Heart right ventricle (tissue), 16 donors: Measurements from ENCODE around the gene EFCAB8. TPM values are rescaled to one million over a fixed set of nuclear protein-coding genes. Genes with fewer than 3 reads are reported as not detected.

Experiments used
- ATAC-seq, 8 donors: fragments of 200-7000 bp; cut with Tn5 transposase; one replicate each; pipeline ENCODE4 v1.9.1; 2020; ENCODE audit warnings: mild to moderate bottlenecking in 8 of 8, moderate library complexity in 8 of 8, moderate number of reproducible peaks in 1 of 8
- DNase-seq, 2 donors: peaks; one replicate each; pipeline ENCODE4 v3.0.0-alpha.2; 2020
- H3K27ac ChIP-seq, 10 donors: fragments of 200-600 bp; sonication (generic) in 2 of 10; one replicate each; pipeline versions ENCODE4 v1.5.0 to v1.8.0; 2020 to 2022; ENCODE audit warnings: mild to moderate bottlenecking in 3 of 10
- H3K27me3 ChIP-seq, 7 donors: fragments of 200-600 bp; one replicate each; pipeline ENCODE4 v1.8.0; 2021 to 2022; ENCODE audit warnings: mild to moderate bottlenecking in 2 of 7
- H3K36me3 ChIP-seq, 9 donors: fragments of 200-600 bp; sonication (generic) in 1 of 9; one replicate each; pipeline versions ENCODE4 v1.5.0 to v1.8.0; 2020 to 2022; ENCODE audit warnings: mild to moderate bottlenecking in 2 of 9
- H3K4me1 ChIP-seq, 9 donors: fragments of 200-600 bp; sonication (generic) in 1 of 9; one replicate each; pipeline versions ENCODE4 v1.5.0 to v1.8.0; 2020 to 2022; ENCODE audit warnings: mild to moderate bottlenecking in 4 of 9
- H3K4me3 ChIP-seq, 10 donors: fragments of 200-600 bp; sonication (generic) in 2 of 10; one replicate each; pipeline versions ENCODE4 v1.5.0 to v1.8.0; 2020 to 2022; ENCODE audit warnings: mild to moderate bottlenecking in 7 of 10, moderate library complexity in 2 of 10
- H3K9me3 ChIP-seq, 11 donors: fragments of 200-600 bp in 10 of 11; sonication (generic) in 2 of 11; one replicate each; pipeline versions ENCODE4 v1.5.0 to v1.8.0; 2013 to 2022; ENCODE audit warnings: mild to moderate bottlenecking in 2 of 11, control low read depth in 1 of 11, moderate library complexity in 1 of 11
- CTCF ChIP-seq, 9 donors: fragments of 200-600 bp; sonication (generic) in 2 of 9; IDR thresholded peaks; one replicate each; pipeline versions ENCODE4 v1.5.0 to v1.8.0; 2021 to 2022; ENCODE audit warnings: antibody characterized with exemption in 9 of 9, mild to moderate bottlenecking in 5 of 9, moderate library complexity in 1 of 9
- WGBS, 2 donors: extraction: QIAGEN DNeasy Blood & Tissue Kit; methylation state at CpG; one replicate each; pipeline ENCODE4 v1.1.7; 2013; ENCODE audit warnings: inconsistent platforms in 1 of 2; 5-methylcytosine and 5-hydroxymethylcytosine counted together
- intact Hi-C, 10 donors: fragments of 100-400 bp; cut with DNase I; formaldehyde crosslinking; loops; one replicate each; pipeline versions ENCODE4 v1.11.1 to v1.14.2; 2022
- polyA plus RNA-seq, 2 donors: library from polyadenylated mRNA; stranded (reverse); fragments of 200-250 nt; gene quantifications; one replicate each; pipeline ENCODE4 v1.2.3, GENCODE V29; 2013
- total RNA-seq, 10 donors: library from RNA; stranded (reverse); fragmentation: NEBNext Ultra II Directional in 3 of 10; extraction: Animal tissue kit (Norgen Biotek cat#: 25700) in 3 of 10; gene quantifications; one replicate each; pipeline versions ENCODE4 v1.2.1 to v1.2.4, GENCODE V29; 2021 to 2023
- donor health status: Arrhythmogenic right ventricular cardiomyopathy.
- donor health status: ischemic (EF 13 %, LVEDD 7.1; RV severe dilation, severe dysfunction).
- donor health status: healthy with polysubstance abuse.
- donor health status: DM: no; HTN: yes; CAD: no.
- donor health status: DM: no; HTN: no; CAD: no.
- donor health status: ischemic (EF 25% LVEDD 6.9; RV normal size, moderate dysfunction).
- donor health status: ischemic (EF 25% LVEDD 5.7; RV mildly dilated, moderate dysfunction).
- donor health status: healthy.
- donor health status: DM: yes; HTN: yes; CAD: no.
- donor health status: Ischemic cardiomyopathy.
- donor health status: ischemic (EF 35%, LVEDD 5.7; RV mildly dilated, moderate dysfunction).
- donor health status: nonischemic (EF 11% LVEDD 7.7; RV severe dilation, severe dysfunction).
- donor health status: DM: yes; HTN: yes; CAD: no.
- donor health status: PGD.
- donor health status: ischemic (EF 29% LVEDD 5.4; RV normal size, mild dysfunction).
- donor health status: nonischemic (EF 23%, LVEDD 6.1; RV moderate dilation, normal function).

Gene EFCAB8
- total and polyA plus RNA-seq, 12 donors: 0.15 to 0.58 TPM; not detected in 10

GRCh38 chr20:33010674-33011449 lies 152.1 kb downstream of the EFCAB8 start:
- Histone ChIP-seq H3K27ac (no peak overlapping the region), H3K4me3 (no peak overlapping the region), H3K36me3 (no peaks in the 10 kb centered on the region), H3K9me3 (peaks cover 0 to 3% (median 0%) of the 10 kb centered on the region in 11 donors), H3K4me1 (no peaks in the 10 kb centered on the region), H3K27me3 (peaks cover 0 to 20% (median 16%) of the 10 kb centered on the region in 7 donors)
- TF ChIP-seq CTCF (IDR thresholded peaks at IDR 0.05): no peak
- intact Hi-C loops: no loop called here
- ATAC-seq (no peak), DNase-seq (no peak)
- WGBS, 2 donors: 88 to 91% methylated on average over 8 of the region's 8 CpGs

Other genes with a start within 250 kb of the EFCAB8 start
- gene C20orf203, start 185.0 kb upstream of the EFCAB8 start, total RNA-seq: under 1 TPM in 1 of 10 donors, not detected in 9; 0.04 TPM
- under 1 TPM in 1 of 2 donors, not detected in 1; 0.07 TPM for gene C20orf203, start 185.0 kb upstream of the EFCAB8 start, polyA plus RNA-seq
- 10 to 100 TPM; 35.7 to 54.6 (median 41.8) TPM for gene COMMD7, start 115.5 kb upstream of the EFCAB8 start, total RNA-seq
- gene COMMD7, start 115.5 kb upstream of the EFCAB8 start, polyA plus RNA-seq: 10 to 100 TPM; 48.6 to 53.6 TPM
- gene DNMT3B, start 96.5 kb upstream of the EFCAB8 start, total RNA-seq: under 1 TPM; 0.27 to 0.95 (median 0.68) TPM
- 1 to 10 TPM in 1 of 2 donors, under 1 TPM in 1; 0.35 to 1.8 TPM for gene DNMT3B, start 96.5 kb upstream of the EFCAB8 start, polyA plus RNA-seq
- gene MAPRE1, start 39.0 kb upstream of the EFCAB8 start, total RNA-seq: 10 to 100 TPM; 56.5 to 88.0 (median 68.1) TPM
- gene MAPRE1, start 39.0 kb upstream of the EFCAB8 start, polyA plus RNA-seq: 10 to 100 TPM; 15.6 to 49.3 TPM
- gene SUN5, start 145.5 kb downstream of the EFCAB8 start, total RNA-seq: not detected
- gene SUN5, start 145.5 kb downstream of the EFCAB8 start, polyA plus RNA-seq: not detected
- gene BPIFB2, start 148.8 kb downstream of the EFCAB8 start, total RNA-seq: not detected
- not detected for gene BPIFB2, start 148.8 kb downstream of the EFCAB8 start, polyA plus RNA-seq
- not detected for gene BPIFB6, start 172.7 kb downstream of the EFCAB8 start, total RNA-seq
- not detected for gene BPIFB6, start 172.7 kb downstream of the EFCAB8 start, polyA plus RNA-seq
- gene BPIFB3, start 195.0 kb downstream of the EFCAB8 start, total RNA-seq: not detected
- gene BPIFB3, start 195.0 kb downstream of the EFCAB8 start, polyA plus RNA-seq: not detected
- gene BPIFB4, start 220.7 kb downstream of the EFCAB8 start, total RNA-seq: not detected
- gene BPIFB4, start 220.7 kb downstream of the EFCAB8 start, polyA plus RNA-seq: not detected